GM18505 (cell line): ENCODE data around the gene OR2T2.
A peak's percentile ranks its signal among the peaks of the same experiment; 100 is the strongest.
"Not testable (repeated sequence)": the region's sequence is repeated elsewhere in the genome, so short reads cannot be mapped to it uniquely, and the experiment has no call there.

Experiments
- ATAC-seq: cut with Tn5 transposase; IDR thresholded peaks from one replicate; pipeline ENCODE4 v1.9.1; 2021; ENCODE audit not compliant: unreplicated experiment
- POLR2A ChIP-seq: IDR thresholded peaks from 4 replicates; pipeline ENCODE4 v1.6.1; 2011; ENCODE audit warnings: borderline replicate concordance; ENCODE audit not compliant: insufficient read depth, insufficient read length; ENCODE audit errors: extremely low read depth

The OR2T2 gene

GRCh38 chr1:248448409-248449074 is 3.1 kb downstream of the OR2T2 start:
- ATAC-seq, result peak; percentile 55

GRCh38 chr1:248449821-248450465 is 4.5 kb downstream of the OR2T2 start:
- peak; percentile 9 for ATAC-seq

- ATAC-seq, result peak; percentile 56
Measured at GRCh38 chr1:248450466-248451145, 5.2 kb downstream of the OR2T2 start.

GRCh38 chr1:248453619-248454018 is 8.2 kb downstream of the OR2T2 start:
- not testable (repeated sequence) for ATAC-seq

GRCh38 chr1:248455045-248455444 is 9.6 kb downstream of the OR2T2 start:
- ATAC-seq, result not testable (repeated sequence)

- ATAC-seq, result not testable (repeated sequence)
Measured at GRCh38 chr1:248456635-248457034, 11.2 kb downstream of the OR2T2 start.

GRCh38 chr1:248459117-248459516 is 13.7 kb downstream of the OR2T2 start:
- ATAC-seq, result not testable (repeated sequence)

GRCh38 chr1:248471154-248471553 is 25.7 kb downstream of the OR2T2 start:
- ATAC-seq, result no peak
- TF ChIP-seq POLR2A, result no peak

GRCh38 chr1:248472111-248472510 is 26.7 kb downstream of the OR2T2 start:
- not testable (repeated sequence) for ATAC-seq

- not testable (repeated sequence) for ATAC-seq
Measured at GRCh38 chr1:248473051-248473450, 27.6 kb downstream of the OR2T2 start, which contains the start of gene OR2T3. OR2T3 (plus strand) TSS chr1:248473351; CDS start chr1:248473351, 0 bp downstream.

GRCh38 chr1:248475660-248476059 is 30.2 kb downstream of the OR2T2 start:
- ATAC-seq, result peak; percentile 85

- peak; percentile 74 for ATAC-seq
Measured at GRCh38 chr1:248481686-248482579, 36.5 kb downstream of the OR2T2 start.

- ATAC-seq, result not testable (repeated sequence)
Measured at GRCh38 chr1:248488289-248488688, 42.9 kb downstream of the OR2T2 start, which contains the start of gene OR2T5. OR2T5 (plus strand) TSS chr1:248488589; CDS start chr1:248488589, 0 bp downstream.

- ATAC-seq, result not testable (repeated sequence)
Measured at GRCh38 chr1:248496661-248497060, 51.2 kb downstream of the OR2T2 start.

- not testable (repeated sequence) for ATAC-seq
Measured at GRCh38 chr1:248500305-248501035, 55.0 kb downstream of the OR2T2 start.
